GM23248 (cell line): Measurements from ENCODE around the gene ZFAND3. TPM values are rescaled to one million over a fixed set of nuclear protein-coding genes. Genes with fewer than 3 reads are reported as not detected.

Experiments used
- DNase-seq: peaks from one replicate; pipeline ENCODE4 v3.0.0-alpha.2; 2015
- H2AFZ ChIP-seq: fragments of 200-600 bp; sonication (generic); 2 replicates; pipeline ENCODE4 v1.6.1; 2016; ENCODE audit warnings: antibody characterized with exemption
- H3F3A ChIP-seq: fragments of 200-600 bp; sonication (generic); 2 replicates; pipeline ENCODE4 v1.6.1; 2016; ENCODE audit warnings: mild to moderate bottlenecking, antibody characterized with exemption, mixed run types; ENCODE audit not compliant: insufficient read depth
- H3K27ac ChIP-seq: fragments of 200-600 bp; sonication (generic); 2 replicates; pipeline ENCODE4 v1.5.1; 2016; ENCODE audit warnings: mild to moderate bottlenecking
- H3K27me3 ChIP-seq: fragments of 200-600 bp; sonication (generic); replicated peaks from 2 replicates; pipeline ENCODE4 v1.6.1; 2016; ENCODE audit warnings: mild to moderate bottlenecking; ENCODE audit not compliant: insufficient read depth
- H3K36me3 ChIP-seq: fragments of 200-600 bp; sonication (generic); 2 replicates; pipeline ENCODE4 v1.6.1; 2016; ENCODE audit warnings: low read depth, mild to moderate bottlenecking
- H3K4me1 ChIP-seq: fragments of 200-600 bp; sonication (generic); 2 replicates; pipeline ENCODE4 v1.6.1; 2016; ENCODE audit warnings: mild to moderate bottlenecking; ENCODE audit not compliant: insufficient read depth
- H3K4me2 ChIP-seq: fragments of 200-600 bp; sonication (generic); one replicate; pipeline ENCODE4 v1.6.1; 2016; ENCODE audit warnings: mild to moderate bottlenecking; ENCODE audit not compliant: unreplicated experiment
- H3K4me3 ChIP-seq: fragments of 200-600 bp; sonication (generic); 2 replicates; pipeline ENCODE4 v1.5.1; 2016; ENCODE audit warnings: mild to moderate bottlenecking
- H3K79me2 ChIP-seq: fragments of 200-600 bp; sonication (generic); 2 replicates; pipeline ENCODE4 v1.6.1; 2016; ENCODE audit warnings: mild to moderate bottlenecking; ENCODE audit not compliant: insufficient read depth
- H3K9ac ChIP-seq: fragments of 200-600 bp; sonication (generic); 2 replicates; pipeline ENCODE4 v1.6.1; 2016; ENCODE audit warnings: mild to moderate bottlenecking
- H3K9me2 ChIP-seq: fragments of 200-600 bp; sonication (generic); 2 replicates; pipeline ENCODE4 v1.6.1; 2016; ENCODE audit warnings: mixed run types, mild to moderate bottlenecking, moderate library complexity; ENCODE audit not compliant: insufficient read depth
- H3K9me3 ChIP-seq: fragments of 200-600 bp; sonication (generic); one replicate; pipeline ENCODE4 v1.6.1; 2017; ENCODE audit warnings: low read depth
- H4K20me1 ChIP-seq: fragments of 200-600 bp; sonication (generic); 2 replicates; pipeline ENCODE4 v1.6.0; 2016; ENCODE audit not compliant: insufficient read depth
- EZH2 ChIP-seq: fragments of 200-600 bp; sonication (generic); IDR thresholded peaks from 2 replicates; pipeline ENCODE4 v1.6.1; 2018; ENCODE audit warnings: antibody characterized with exemption, mild to moderate bottlenecking; ENCODE audit not compliant: insufficient read depth, poor library complexity, severe bottlenecking
- EZH2phosphoT487 ChIP-seq: fragments of 200-600 bp; sonication (generic); IDR thresholded peaks from 2 replicates; pipeline ENCODE4 v1.6.1; 2018; ENCODE audit warnings: antibody characterized with exemption, moderate library complexity, mild to moderate bottlenecking, low read depth; ENCODE audit not compliant: insufficient read depth
- WGBS, 2 experiments: methylation state at CpG; one replicate each; pipeline ENCODE4 v1.1.6; 2015 to 2017; ENCODE audit warnings: low lambda C conversion rate in 2 of 2, low coverage in 1 of 2; ENCODE audit errors: missing lambda C conversion rate in 2 of 2; 5-methylcytosine and 5-hydroxymethylcytosine counted together
- in situ Hi-C: fragments of 300-500 bp; cut with MboI; formaldehyde crosslinking; loops from 2 replicates; pipeline ENCODE4 v1.15.0; 2020
- polyA plus RNA-seq: library from polyadenylated mRNA; unstranded; fragments of >200 nt; fragmentation: Nextera tagmentation; extraction: Ambion mirVana; gene quantifications from 2 replicates; pipeline ENCODE4 v1.2.1, GENCODE V29; 2016
- total RNA-seq: library from RNA; depleted of rRNA; stranded (reverse); fragments of >200 nt; shearing (Covaris generic); gene quantifications from 2 replicates; pipeline ENCODE4 v1.2.3, GENCODE V29; 2014

The ZFAND3 gene
- total and polyA plus RNA-seq, 2 experiments from 2014 or later = 27.5 to 40.0 TPM

DNA sequence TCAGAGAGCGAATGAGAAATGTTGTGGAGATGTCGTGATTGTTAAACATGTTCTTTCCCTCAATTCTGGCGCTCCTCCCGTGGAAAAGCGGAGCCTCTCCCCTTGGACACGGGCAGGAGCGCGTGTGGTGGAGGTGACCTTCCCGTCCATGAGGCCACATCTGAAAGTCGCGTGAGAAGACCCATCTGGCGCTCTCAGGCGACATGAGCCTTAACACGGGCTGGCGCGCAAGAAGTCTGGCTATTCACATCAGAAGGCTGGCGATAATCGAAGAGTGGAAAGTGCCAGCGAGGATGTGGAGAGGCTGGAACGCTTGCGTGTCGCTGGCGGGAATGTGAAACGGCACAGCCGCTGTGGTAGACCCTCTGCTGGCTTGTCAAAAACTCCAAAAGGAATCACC lies 341.3 kb downstream of the ZFAND3 start:
- WGBS, 2 experiments = 96 to 98% methylated on average over 25 of the region's 25 CpGs
- no peaks in the 10 kb centered on the region for H3F3A ChIP-seq

GRCh38 chr6:38161331-38161730 lies 341.8 kb downstream of the ZFAND3 start:
- in situ Hi-C loops = no loop called here

More for the DNA sequence above, 341.3 kb downstream of the ZFAND3 start:
- TF ChIP-seq EZH2phosphoT487 (no peak), EZH2 (no peak)
- Histone ChIP-seq H3K36me3 (no peaks in the 10 kb centered on the region), H3K79me2 (no peaks in the 10 kb centered on the region), H3K27ac (no peak overlapping the region), H3K4me1 (no peaks in the 10 kb centered on the region), H4K20me1 (no peaks in the 10 kb centered on the region), H2AFZ (no peak overlapping the region), H3K9me2 (no peaks in the 10 kb centered on the region), H3K4me2 (no peak overlapping the region), H3K9ac (no peak overlapping the region), H3K9me3 (no peaks in the 10 kb centered on the region), H3K4me3 (no peak overlapping the region), H3K27me3 (no peaks in the 10 kb centered on the region)
- no peak for DNase-seq
- in situ Hi-C loops = no loop called here

DNA sequence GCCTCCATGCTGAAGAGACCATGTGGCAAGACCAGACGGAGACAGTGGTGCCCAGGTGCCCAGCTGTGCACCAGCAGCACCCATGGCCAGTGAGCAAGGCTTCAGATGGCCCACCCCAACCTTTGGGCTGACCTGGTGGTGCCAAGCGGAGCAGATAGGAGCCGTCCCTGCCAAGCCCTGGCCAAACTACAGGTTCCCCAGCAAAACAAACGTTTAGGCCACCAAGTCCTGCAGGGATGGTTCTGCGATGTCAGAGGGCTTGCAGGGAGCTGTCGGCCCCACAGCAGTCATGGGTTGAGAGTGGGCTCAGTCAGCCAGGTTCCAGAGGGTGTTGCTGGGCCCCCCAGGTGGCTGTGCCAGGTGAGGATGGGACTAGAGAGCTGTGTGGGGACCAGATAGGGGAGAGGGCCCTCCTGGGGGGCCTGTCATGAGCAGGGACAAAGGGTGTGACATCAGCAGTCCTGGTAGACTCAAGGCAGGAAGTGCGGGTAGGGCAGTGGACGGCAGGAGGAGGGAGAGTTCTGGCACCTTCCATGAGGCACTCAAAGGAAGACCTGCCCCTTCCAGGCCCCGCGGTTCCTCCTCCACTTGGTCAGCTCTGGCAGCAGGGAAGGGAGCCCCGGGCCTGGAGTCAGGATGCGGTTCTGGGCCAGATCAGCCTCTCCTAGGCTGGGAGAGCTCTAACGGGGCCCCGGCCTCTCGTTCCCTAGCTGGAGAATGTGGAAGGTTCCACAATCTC lies 342.4 kb downstream of the ZFAND3 start:
- no peaks in the 10 kb centered on the region for H3K36me3 ChIP-seq

More at GRCh38 chr6:38161331-38161730, 341.8 kb downstream of the ZFAND3 start:
- Histone ChIP-seq H3K4me2 (no peak overlapping the region), H3K9ac (no peak overlapping the region), H3K9me3 (no peaks in the 10 kb centered on the region), H2AFZ (no peak overlapping the region), H4K20me1 (no peaks in the 10 kb centered on the region), H3K36me3 (no peaks in the 10 kb centered on the region), H3K27me3 (no peaks in the 10 kb centered on the region), H3K4me1 (no peaks in the 10 kb centered on the region), H3K4me3 (no peak overlapping the region), H3F3A (no peaks in the 10 kb centered on the region), H3K79me2 (no peaks in the 10 kb centered on the region), H3K9me2 (no peaks in the 10 kb centered on the region), H3K27ac (no peak overlapping the region)
- DNase-seq = no peak
- TF ChIP-seq EZH2phosphoT487 (no peak), EZH2 (no peak)
- WGBS, 2 experiments = 93 to 95% methylated on average over 15 of the region's 15 CpGs

GRCh38 chr6:38162493-38163185 lies 343.1 kb downstream of the ZFAND3 start:
- no peak for TF ChIP-seq EZH2
- no peak for TF ChIP-seq EZH2phosphoT487
- 95 to 97% methylated on average over 17 of the region's 17 CpGs for WGBS, 2 experiments
- H3K79me2 ChIP-seq = no peaks in the 10 kb centered on the region
- H3K27ac ChIP-seq = no peak overlapping the region
- no peaks in the 10 kb centered on the region for H3K36me3 ChIP-seq
- in situ Hi-C loops = no loop called here
- H3K4me1 ChIP-seq = no peaks in the 10 kb centered on the region
- no peak overlapping the region for H3K4me2 ChIP-seq
- H3K9me3 ChIP-seq = no peaks in the 10 kb centered on the region
- no peak overlapping the region for H3K9ac ChIP-seq
- DNase-seq = no peak
- H4K20me1 ChIP-seq = no peaks in the 10 kb centered on the region
- H3F3A ChIP-seq = no peaks in the 10 kb centered on the region
- H3K9me2 ChIP-seq = no peaks in the 10 kb centered on the region
- no peaks in the 10 kb centered on the region for H3K27me3 ChIP-seq
- H3K4me3 ChIP-seq = no peak overlapping the region
- no peak overlapping the region for H2AFZ ChIP-seq

More for the DNA sequence above, 342.4 kb downstream of the ZFAND3 start:
- TF ChIP-seq EZH2 (no peak), EZH2phosphoT487 (no peak)
- Histone ChIP-seq H3K9ac (no peak overlapping the region), H2AFZ (no peak overlapping the region), H3F3A (no peaks in the 10 kb centered on the region), H3K27me3 (no peaks in the 10 kb centered on the region), H3K4me1 (no peaks in the 10 kb centered on the region), H4K20me1 (no peaks in the 10 kb centered on the region), H3K79me2 (no peaks in the 10 kb centered on the region), H3K9me3 (no peaks in the 10 kb centered on the region), H3K9me2 (no peaks in the 10 kb centered on the region), H3K27ac (no peak overlapping the region), H3K4me2 (no peak overlapping the region), H3K4me3 (no peak overlapping the region)
- WGBS, 2 experiments = 91 to 92% methylated on average over 15 of the region's 15 CpGs
- in situ Hi-C loops = no loop called here
- DNase-seq = no peak
